Lung (tissue), 12 donors: Measurements from ENCODE around the gene HECTD4. TPM values are rescaled to one million over a fixed set of nuclear protein-coding genes. Genes with fewer than 3 reads are reported as not detected.
A peak's percentile ranks its signal among the peaks of the same experiment; 100 is the strongest.

Source experiments
- ATAC-seq: fragments of 200-7000 bp; cut with Tn5 transposase; one replicate; pipeline ENCODE4 v1.9.1; 2020; ENCODE audit warnings: moderate number of reproducible peaks; ENCODE audit not compliant: insufficient read depth, low FRiP score
- DNase-seq, 3 donors: peaks; one replicate each; pipeline ENCODE4 v3.0.0-alpha.2; 2013 to 2017
- H3K27ac ChIP-seq, 2 donors: one replicate each; pipeline ENCODE4 v1.5.1; 2013; ENCODE audit warnings: mild to moderate bottlenecking in 2 of 2, moderate library complexity in 2 of 2, control low read depth in 1 of 2, inconsistent platforms in 1 of 2, low read depth in 1 of 2, low read length in 1 of 2
- H3K27me3 ChIP-seq, 3 donors: one replicate each; pipeline ENCODE4 v1.5.1; 2013; ENCODE audit warnings: low read length in 2 of 3; ENCODE audit not compliant: control insufficient read depth in 3 of 3, insufficient read depth in 3 of 3
- H3K36me3 ChIP-seq, 4 donors: one replicate each; pipeline ENCODE4 v1.5.1; 2013; ENCODE audit warnings: low read length in 4 of 4, mild to moderate bottlenecking in 1 of 4, moderate library complexity in 1 of 4; ENCODE audit not compliant: control insufficient read depth in 4 of 4, insufficient read depth in 4 of 4
- H3K4me1 ChIP-seq, 5 donors: one replicate each; pipeline ENCODE4 v1.5.1; 2013; ENCODE audit warnings: low read length in 5 of 5, mild to moderate bottlenecking in 2 of 5, moderate library complexity in 1 of 5; ENCODE audit not compliant: control insufficient read depth in 5 of 5, insufficient read depth in 5 of 5
- H3K4me3 ChIP-seq: one replicate; pipeline ENCODE4 v1.5.1; 2013; ENCODE audit warnings: mild to moderate bottlenecking, control low read depth, moderate library complexity
- H3K9ac ChIP-seq, 2 donors: one replicate each; pipeline ENCODE4 v1.5.1; 2013; ENCODE audit warnings: low read length in 2 of 2, control low read depth in 1 of 2; ENCODE audit not compliant: insufficient read depth in 1 of 2
- H3K9me3 ChIP-seq, 4 donors: one replicate each; pipeline ENCODE4 v1.5.1; 2013; ENCODE audit warnings: low read length in 3 of 4, mild to moderate bottlenecking in 1 of 4, moderate library complexity in 1 of 4; ENCODE audit not compliant: control insufficient read depth in 4 of 4, insufficient read depth in 3 of 4
- WGBS, 2 donors: extraction: QIAGEN DNeasy Blood & Tissue Kit; methylation state at CpG; one replicate each; pipeline ENCODE4 v1.1.7; 2013; 5-methylcytosine and 5-hydroxymethylcytosine counted together
- polyA plus RNA-seq, 2 donors: library from polyadenylated mRNA; stranded (reverse); fragments of 200-250 nt; gene quantifications; one replicate each; pipeline ENCODE4 v1.2.1, GENCODE V29; 2013
- total RNA-seq, 2 donors: library from RNA; depleted of rRNA in 1 of 2; stranded (reverse); fragments of >200 nt in 1 of 2; gene quantifications; one replicate each; pipeline ENCODE4 v1.2.1, GENCODE V29; 2014 to 2021
- TF ChIP-seq, protein P1 (sequence below): IDR thresholded peaks from 2 replicates; pipeline ENCODE4 v1.5.1; 2012; ENCODE audit warnings: mild to moderate bottlenecking; ENCODE audit errors: control extremely low read depth, extremely low read depth
- donor health status: control.
- donor health status: control.
- donor health status: Bipolar disorder and iron deficiency.
- donor health status: healthy.
- donor health status: DM: yes; HTN: yes; CAD: no.

HECTD4 gene
- total and polyA plus RNA-seq, 4 donors, result 4.5 to 96.5 (median 35.7) TPM

DNA sequence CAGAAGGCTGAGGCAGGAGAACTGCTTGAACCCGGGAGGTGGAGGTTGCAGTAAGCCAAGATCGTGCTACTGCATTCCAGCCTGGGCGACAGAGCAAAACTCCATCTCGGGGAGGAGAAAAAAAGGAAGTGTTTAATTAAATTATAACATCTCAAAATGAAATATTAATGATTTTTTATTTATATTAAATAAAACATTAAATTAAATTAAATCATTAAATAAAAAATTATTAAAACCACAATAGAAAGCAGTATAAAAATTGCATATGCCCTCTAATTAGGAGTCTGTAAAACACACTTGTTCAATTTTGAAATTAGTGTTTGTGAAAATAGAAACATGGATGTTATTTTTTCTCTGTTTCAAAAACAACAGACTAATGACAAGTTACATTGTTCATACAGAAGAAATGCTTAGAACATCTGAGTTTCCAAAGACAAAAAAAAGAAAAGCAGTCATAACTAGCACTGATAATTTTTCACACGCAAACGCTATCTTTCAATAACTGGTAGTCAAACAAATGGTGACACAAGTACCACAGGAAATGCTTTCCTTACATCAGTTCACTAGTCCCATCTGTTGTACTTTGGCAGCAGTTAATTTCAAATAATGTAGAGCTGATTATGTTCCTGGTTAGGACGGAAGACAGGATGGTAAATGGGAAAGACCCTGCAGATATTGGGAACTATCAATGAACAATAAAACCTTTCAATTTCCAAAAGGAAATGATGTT lies 54.9 kb downstream of the HECTD4 start:
- 73 to 89% methylated on average over 7 of the region's 7 CpGs for WGBS, 2 donors
- no peaks in the 10 kb centered on the region for H3K9me3 ChIP-seq
- peaks cover 2 to 30% (median 5%) of the 10 kb centered on the region in 5 donors for H3K4me1 ChIP-seq

DNA sequence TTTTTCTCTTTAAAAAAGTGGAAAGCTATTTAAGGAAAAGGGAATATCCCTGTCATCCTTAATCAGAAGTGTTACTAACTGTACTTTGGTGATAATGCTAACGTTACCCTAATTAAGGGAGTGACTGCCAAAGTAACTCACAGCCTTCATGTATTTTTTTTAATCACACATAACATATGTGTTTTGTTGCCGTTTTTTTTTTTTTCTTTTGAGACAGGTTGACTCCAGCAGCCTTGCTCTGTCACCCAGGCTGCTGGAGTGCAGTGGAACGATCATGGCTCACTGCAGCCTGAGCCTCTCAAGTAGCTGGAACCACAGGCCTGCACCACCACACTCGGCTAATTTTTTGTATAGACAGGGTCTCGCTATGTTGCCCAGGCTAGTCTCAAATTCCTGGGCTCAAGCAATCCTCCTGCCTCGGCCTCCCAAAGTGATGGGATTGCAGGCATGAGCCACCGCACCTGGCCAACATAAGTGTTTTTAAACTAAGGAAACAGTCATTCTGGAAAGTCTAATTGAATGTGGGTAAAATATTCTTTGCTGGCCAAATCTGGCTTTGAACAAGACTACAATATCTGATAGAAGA lies 56.5 kb downstream of the HECTD4 start:
- H3K9me3 ChIP-seq, result no peaks in the 10 kb centered on the region
- peaks cover 2 to 30% (median 5%) of the 10 kb centered on the region in 5 donors for H3K4me1 ChIP-seq
- no peaks in the 10 kb centered on the region for H3K27me3 ChIP-seq
- H3K36me3 ChIP-seq, result no peaks in the 10 kb centered on the region
- no peak overlapping the region for H3K4me3 ChIP-seq
- DNase-seq (no peak), ATAC-seq (no peak)
- 87 to 93% methylated on average over 7 of the region's 7 CpGs for WGBS, 2 donors
- no peak overlapping the region for H3K9ac ChIP-seq
- TF ChIP-seq, protein P1, sequence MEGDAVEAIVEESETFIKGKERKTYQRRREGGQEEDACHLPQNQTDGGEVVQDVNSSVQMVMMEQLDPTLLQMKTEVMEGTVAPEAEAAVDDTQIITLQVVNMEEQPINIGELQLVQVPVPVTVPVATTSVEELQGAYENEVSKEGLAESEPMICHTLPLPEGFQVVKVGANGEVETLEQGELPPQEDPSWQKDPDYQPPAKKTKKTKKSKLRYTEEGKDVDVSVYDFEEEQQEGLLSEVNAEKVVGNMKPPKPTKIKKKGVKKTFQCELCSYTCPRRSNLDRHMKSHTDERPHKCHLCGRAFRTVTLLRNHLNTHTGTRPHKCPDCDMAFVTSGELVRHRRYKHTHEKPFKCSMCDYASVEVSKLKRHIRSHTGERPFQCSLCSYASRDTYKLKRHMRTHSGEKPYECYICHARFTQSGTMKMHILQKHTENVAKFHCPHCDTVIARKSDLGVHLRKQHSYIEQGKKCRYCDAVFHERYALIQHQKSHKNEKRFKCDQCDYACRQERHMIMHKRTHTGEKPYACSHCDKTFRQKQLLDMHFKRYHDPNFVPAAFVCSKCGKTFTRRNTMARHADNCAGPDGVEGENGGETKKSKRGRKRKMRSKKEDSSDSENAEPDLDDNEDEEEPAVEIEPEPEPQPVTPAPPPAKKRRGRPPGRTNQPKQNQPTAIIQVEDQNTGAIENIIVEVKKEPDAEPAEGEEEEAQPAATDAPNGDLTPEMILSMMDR, result no peak
- H3K27ac ChIP-seq, result no peak overlapping the region

More for the DNA sequence above, 54.9 kb downstream of the HECTD4 start:
- Histone ChIP-seq H3K27ac (no peak overlapping the region), H3K4me3 (no peak overlapping the region), H3K9ac (no peak overlapping the region), H3K27me3 (no peaks in the 10 kb centered on the region), H3K36me3 (no peaks in the 10 kb centered on the region)
- TF ChIP-seq, protein P1, result no peak
- DNase-seq, result peak in 2 of 3 donors; percentile 49 to 59
- no peak for ATAC-seq

DNA sequence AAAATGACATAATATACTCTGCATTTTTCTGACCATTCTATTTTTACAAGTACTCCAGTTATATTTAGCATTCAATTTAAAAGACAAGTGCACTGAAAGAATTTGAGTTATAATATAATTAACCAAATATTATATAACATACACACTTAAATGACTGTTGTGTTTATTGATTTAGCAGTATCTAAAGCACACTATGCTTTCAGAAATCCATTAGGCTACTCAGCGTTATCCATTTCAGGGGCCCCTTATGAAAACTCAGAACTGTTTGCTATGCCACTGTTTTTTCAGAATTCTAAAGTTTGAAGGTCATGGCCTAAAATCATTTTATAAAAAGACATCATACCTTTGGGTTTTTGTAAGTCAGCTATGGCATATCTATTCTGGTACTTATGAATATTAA lies 57.1 kb downstream of the HECTD4 start:
- Histone ChIP-seq H3K4me3 (no peak overlapping the region), H3K4me1 (peaks cover 2 to 25% (median 5%) of the 10 kb centered on the region in 5 donors), H3K27me3 (no peaks in the 10 kb centered on the region), H3K9ac (no peak overlapping the region), H3K9me3 (no peaks in the 10 kb centered on the region), H3K36me3 (no peaks in the 10 kb centered on the region), H3K27ac (no peak overlapping the region)
- 77 to 93% methylated on average over 1 of the region's 1 CpG for WGBS, 2 donors
- ATAC-seq (no peak), DNase-seq (no peak)
- TF ChIP-seq, protein P1, result no peak
